Omental fat pad (tissue), 4 donors: ENCODE measurements around the gene DSCAML1. TPM values are rescaled to one million over a fixed set of nuclear protein-coding genes. Genes with fewer than 3 reads are reported as not detected.
"Not testable (repeated sequence)": the region's sequence is repeated elsewhere in the genome, so short reads cannot be mapped to it uniquely, and the experiment has no call there.

Source experiments
- ATAC-seq: fragments of 150-250 bp; one replicate; pipeline ENCODE4 v1.9.1; 2016; ENCODE audit warnings: mild to moderate bottlenecking, moderate library complexity; ENCODE audit not compliant: low FRiP score
- DNase-seq: peaks from one replicate; pipeline ENCODE4 v3.0.0-alpha.2; 2019; ENCODE audit warnings: low spot score
- CTCF ChIP-seq, 3 donors: fragments of 450-650 bp; IDR thresholded peaks; one replicate each; pipeline ENCODE4 v1.5.1; 2016 to 2017; ENCODE audit warnings: antibody characterized with exemption in 3 of 3, mild to moderate bottlenecking in 3 of 3, moderate library complexity in 2 of 3
- total RNA-seq, 4 donors: library from RNA; depleted of rRNA; stranded (reverse); fragments of >200 nt; gene quantifications; one replicate each; pipeline ENCODE4 v1.1.0, GENCODE V29; 2016

DSCAML1 gene
- total RNA-seq, 4 donors from 2014 or later, result 0.95 to 10.9 (median 3.9) TPM

GRCh38 chr11:117457835-117458234 is 339.2 kb downstream of the DSCAML1 start:
- no peak for TF ChIP-seq CTCF (IDR thresholded peaks at IDR 0.05)
- ATAC-seq (no peak), DNase-seq (no peak)

GRCh38 chr11:117457031-117457785 is 339.8 kb downstream of the DSCAML1 start:
- TF ChIP-seq CTCF (IDR thresholded peaks at IDR 0.05), result no peak
- ATAC-seq (no peak), DNase-seq (no peak)

GRCh38 chr11:117456721-117457029 is 340.3 kb downstream of the DSCAML1 start:
- not testable (repeated sequence) for DNase-seq, ATAC-seq

GRCh38 chr11:117456027-117456720 is 340.8 kb downstream of the DSCAML1 start:
- no peak for ATAC-seq
- no peak for DNase-seq
- TF ChIP-seq CTCF (IDR thresholded peaks at IDR 0.05), result no peak

GRCh38 chr11:117454564-117454917 is 342.5 kb downstream of the DSCAML1 start:
- ATAC-seq (no peak), DNase-seq (no peak)
- TF ChIP-seq CTCF (IDR thresholded peaks at IDR 0.05), result no peak

GRCh38 chr11:117453886-117454563 is 343.0 kb downstream of the DSCAML1 start:
- ATAC-seq (no peak), DNase-seq (no peak)
- TF ChIP-seq CTCF (IDR thresholded peaks at IDR 0.05), result no peak

- DNase-seq, result no peak
- no peak for ATAC-seq
- no peak for TF ChIP-seq CTCF (IDR thresholded peaks at IDR 0.05)
Observed at GRCh38 chr11:117449111-117449693, 347.8 kb downstream of the DSCAML1 start.
